Peyer's patch (tissue), 4 donors: Measurements from ENCODE around the gene CEP164.

ENCODE experiments used
- POLR2A ChIP-seq, 2 donors: fragments of 450-650 bp; IDR thresholded peaks; one replicate each; pipeline ENCODE4 v1.5.1; 2017; ENCODE audit warnings: antibody characterized with exemption in 2 of 2, mild to moderate bottlenecking in 2 of 2, moderate library complexity in 2 of 2
- TF ChIP-seq, protein P1 (sequence below), 6 experiments: fragments of 450-650 bp in 4 of 6; fragments of 200-600 bp in 2 of 6; sonication (generic) in 1 of 6; IDR thresholded peaks; one replicate each; pipeline ENCODE4 v1.5.1; 2017 to 2019; ENCODE audit warnings: antibody characterized with exemption in 6 of 6, mild to moderate bottlenecking in 3 of 6, moderate library complexity in 1 of 6

DNA sequence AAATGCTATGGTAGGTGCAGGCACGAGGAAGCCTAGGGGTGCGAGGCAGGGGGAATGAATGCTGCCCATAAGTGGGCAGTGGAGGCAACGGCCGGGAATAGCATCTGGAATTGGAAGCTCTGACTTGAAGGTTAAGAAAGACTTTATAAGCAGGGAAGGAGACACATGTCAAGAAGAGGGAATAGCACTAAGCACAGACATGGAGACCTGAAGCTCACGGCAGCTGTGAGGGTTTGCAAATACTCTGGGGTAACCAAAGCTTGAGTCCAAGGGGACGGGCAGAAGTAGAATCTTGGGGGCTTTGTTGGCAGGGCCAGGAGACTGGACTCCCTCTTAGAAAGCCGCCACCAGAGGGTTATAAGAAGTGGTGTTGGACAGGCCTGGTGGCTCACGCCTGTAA, 112.6 kb downstream of the CEP164 start:
- TF ChIP-seq, protein P1, sequence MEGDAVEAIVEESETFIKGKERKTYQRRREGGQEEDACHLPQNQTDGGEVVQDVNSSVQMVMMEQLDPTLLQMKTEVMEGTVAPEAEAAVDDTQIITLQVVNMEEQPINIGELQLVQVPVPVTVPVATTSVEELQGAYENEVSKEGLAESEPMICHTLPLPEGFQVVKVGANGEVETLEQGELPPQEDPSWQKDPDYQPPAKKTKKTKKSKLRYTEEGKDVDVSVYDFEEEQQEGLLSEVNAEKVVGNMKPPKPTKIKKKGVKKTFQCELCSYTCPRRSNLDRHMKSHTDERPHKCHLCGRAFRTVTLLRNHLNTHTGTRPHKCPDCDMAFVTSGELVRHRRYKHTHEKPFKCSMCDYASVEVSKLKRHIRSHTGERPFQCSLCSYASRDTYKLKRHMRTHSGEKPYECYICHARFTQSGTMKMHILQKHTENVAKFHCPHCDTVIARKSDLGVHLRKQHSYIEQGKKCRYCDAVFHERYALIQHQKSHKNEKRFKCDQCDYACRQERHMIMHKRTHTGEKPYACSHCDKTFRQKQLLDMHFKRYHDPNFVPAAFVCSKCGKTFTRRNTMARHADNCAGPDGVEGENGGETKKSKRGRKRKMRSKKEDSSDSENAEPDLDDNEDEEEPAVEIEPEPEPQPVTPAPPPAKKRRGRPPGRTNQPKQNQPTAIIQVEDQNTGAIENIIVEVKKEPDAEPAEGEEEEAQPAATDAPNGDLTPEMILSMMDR (IDR thresholded peaks at IDR 0.05) = no peak
- TF ChIP-seq POLR2A (IDR thresholded peaks at IDR 0.05) = no peak
